Endothelial cell of umbilical vein (primary cell): ENCODE measurements around the gene GLIS2. TPM values are rescaled to one million over a fixed set of nuclear protein-coding genes. Genes with fewer than 3 reads are reported as not detected.

Experiments used
- BruUV-seq: library from RNA; stranded (reverse); fragments of 400-500 nt; replicated peaks from 2 replicates; lab custom pipeline; 2021; lab: Mats Ljungman, UMichigan
- CTCF ChIA-PET: fragments of 300-600, 350-600 bp; sonication (Branson Sonifier 250); formaldehyde crosslinking; loops from one replicate; lab custom pipeline; 2021; ENCODE audit warnings: antibody characterized with exemption, inconsistent platforms; lab: Charles Lee
- POLR2A ChIA-PET: fragments of 300-600, 350-600 bp; sonication (Branson Sonifier 250); formaldehyde crosslinking; loops from one replicate; lab custom pipeline; 2021; ENCODE audit warnings: antibody characterized with exemption, inconsistent platforms; lab: Charles Lee
- DNase-seq: peaks from one replicate; pipeline ENCODE4 v3.0.0-alpha.2; 2011; ENCODE audit warnings: low read depth, low spot score
- FAIRE-seq: peaks from 2 replicates; lab custom pipeline; 2011; peaks lifted over from hg19 to GRCh38; lab: Jason Lieb, UNC
- H2AFZ ChIP-seq: 2 replicates; pipeline ENCODE4 v1.6.0; 2012; ENCODE audit warnings: low read depth, low read length, control low read depth, inconsistent platforms
- H3K27ac ChIP-seq: 2 replicates; pipeline ENCODE4 v1.5.1; 2011; ENCODE audit warnings: low read depth, mild to moderate bottlenecking, control low read depth, low read length, moderate library complexity; ENCODE audit not compliant: insufficient read depth
- H3K27me3 ChIP-seq, 2 experiments: 2 replicates each; pipeline versions ENCODE4 v1.6.0 to v1.6.1; 2011; ENCODE audit warnings: low read length in 2 of 2, mixed read lengths in 1 of 2; ENCODE audit not compliant: control insufficient read depth in 2 of 2, insufficient read depth in 2 of 2
- H3K36me3 ChIP-seq, 2 experiments: 2 replicates in 1 of 2; 3 replicates in 1 of 2; pipeline ENCODE4 v1.5.1; 2011; ENCODE audit warnings: low read length in 2 of 2, mild to moderate bottlenecking in 1 of 2, moderate library complexity in 1 of 2; ENCODE audit not compliant: control insufficient read depth in 2 of 2, insufficient read depth in 2 of 2; ENCODE audit errors: extremely low read depth in 1 of 2
- H3K4me1 ChIP-seq: 3 replicates; pipeline ENCODE4 v1.5.1; 2011; ENCODE audit warnings: mild to moderate bottlenecking, low read length; ENCODE audit not compliant: control insufficient read depth, insufficient read depth; ENCODE audit errors: extremely low read depth
- H3K4me2 ChIP-seq: 2 replicates; pipeline ENCODE4 v1.6.1; 2011; ENCODE audit warnings: low read length, control low read depth, mixed read lengths; ENCODE audit not compliant: insufficient read depth
- H3K4me3 ChIP-seq, 3 experiments: fragments of 200-600 bp in 1 of 3; sonication (generic), shearing (Covaris generic) in 1 of 3; replicated peaks in 1 of 3; 2 replicates each; pipeline ENCODE4 v1.5.1; 2011 to 2016; ENCODE audit warnings: control low read depth in 3 of 3, low read length in 3 of 3, mild to moderate bottlenecking in 2 of 3, inconsistent platforms in 1 of 3, low read depth in 1 of 3, moderate library complexity in 1 of 3; ENCODE audit not compliant: insufficient read depth in 1 of 3
- H3K79me2 ChIP-seq: 2 replicates; pipeline ENCODE4 v1.6.0; 2012; ENCODE audit warnings: low read length, inconsistent platforms; ENCODE audit not compliant: control insufficient read depth, insufficient read depth
- H3K9ac ChIP-seq: replicated peaks from 2 replicates; pipeline ENCODE3; 2011; ENCODE audit warnings: low read length, control low read depth; ENCODE audit not compliant: insufficient read depth; ENCODE audit errors: extremely low read depth
- H3K9me1 ChIP-seq: replicated peaks from 3 replicates; pipeline ENCODE4 v1.6.0; 2011; ENCODE audit warnings: mild to moderate bottlenecking, low read length; ENCODE audit not compliant: control insufficient read depth, insufficient read depth; ENCODE audit errors: extremely low read depth
- H3K9me3 ChIP-seq: replicated peaks from 2 replicates; pipeline ENCODE4 v1.5.1; 2012; ENCODE audit warnings: low read length, inconsistent platforms; ENCODE audit not compliant: control insufficient read depth, insufficient read depth
- H4K20me1 ChIP-seq: replicated peaks from 2 replicates; pipeline ENCODE3; 2011; ENCODE audit warnings: mild to moderate bottlenecking, low read length; ENCODE audit not compliant: control insufficient read depth, insufficient read depth; ENCODE audit errors: extremely low read depth
- CTCF ChIP-seq, 2 donors: IDR thresholded peaks; 1 replicate in 1 of 2; 2 replicates in 1 of 2; pipeline ENCODE4 v1.5.1; 2011; ENCODE audit warnings: low read length in 2 of 2, mild to moderate bottlenecking in 2 of 2, moderate library complexity in 2 of 2, control low read depth in 1 of 2, inconsistent platforms in 1 of 2, low read depth in 1 of 2; ENCODE audit not compliant: insufficient read depth in 1 of 2; ENCODE audit errors: extremely low read depth in 1 of 2
- EZH2 ChIP-seq: IDR thresholded peaks from 2 replicates; pipeline ENCODE4 v1.6.1; 2012; ENCODE audit warnings: borderline replicate concordance, low read depth, mild to moderate bottlenecking, moderate library complexity, low read length, inconsistent platforms; ENCODE audit not compliant: severe bottlenecking
- FOS ChIP-seq: IDR thresholded peaks from 2 replicates; pipeline ENCODE4 v1.6.1; 2011; ENCODE audit warnings: mild to moderate bottlenecking, low read length, moderate library complexity, borderline replicate concordance; ENCODE audit not compliant: insufficient read depth
- GATA2 ChIP-seq: IDR thresholded peaks from 2 replicates; pipeline ENCODE4 v1.7.0; 2011; ENCODE audit warnings: low read depth, mild to moderate bottlenecking, moderate library complexity, mixed read lengths, low read length; ENCODE audit not compliant: insufficient read length, insufficient read depth
- JUN ChIP-seq: IDR thresholded peaks from 2 replicates; pipeline ENCODE4 v1.6.1; 2011; ENCODE audit warnings: borderline replicate concordance, low read depth; ENCODE audit not compliant: insufficient read length, insufficient read depth
- MAX ChIP-seq: IDR thresholded peaks from 2 replicates; pipeline ENCODE4 v1.6.1; 2011; ENCODE audit not compliant: insufficient read depth, insufficient read length
- MYC ChIP-seq: IDR thresholded peaks from one replicate; pipeline ENCODE4 v1.6.1; 2011; ENCODE audit warnings: mild to moderate bottlenecking, low read depth, low read length
- POLR2A ChIP-seq: IDR thresholded peaks from 2 replicates; pipeline ENCODE4 v1.6.1; 2012; ENCODE audit warnings: low read depth, mild to moderate bottlenecking, control low read depth, low read length
- POLR2AphosphoS5 ChIP-seq: IDR thresholded peaks from 2 replicates; pipeline ENCODE4 v1.6.1; 2012; ENCODE audit warnings: low read depth, mild to moderate bottlenecking, control low read depth, low read length, moderate library complexity; ENCODE audit not compliant: insufficient read depth
- dilution Hi-C: fragments of 300-500 bp; cut with MboI; formaldehyde crosslinking; loops from one replicate; pipeline ENCODE4 v1.15.0; 2019; ENCODE audit warnings: low sequenced_read_pairs; ENCODE audit not compliant: extremely low pct_ligation_motif_present
- intact Hi-C: fragments of 100-400 bp; cut with micrococcal nuclease; formaldehyde crosslinking; loops from one replicate; pipeline ENCODE4 v1.10.0; 2022
- polyA plus RNA-seq, 4 experiments: library from polyadenylated mRNA; depleted of rRNA in 3 of 4; stranded (reverse) in 3 of 4; unstranded in 1 of 4; fragments of >200 nt; gene quantifications; 2 replicates each; pipeline versions ENCODE4 v1.2.1 to v1.2.3, GENCODE V29; 2011 to 2012; ENCODE audit warnings: missing spikeins in 1 of 4
- total RNA-seq: library from RNA; stranded (reverse); gene quantifications from 2 replicates; pipeline ENCODE4 v1.2.3, GENCODE V29; 2021

Gene GLIS2
- total and polyA plus RNA-seq, 2 donors (not counting 3 experiments of a cell fraction or from before 2014, with no cell fraction given), result 4.6 to 10.1 TPM

- H3K79me2 ChIP-seq, result peaks cover 30% of the 10 kb centered on the region
- no peaks in the 10 kb centered on the region for H4K20me1 ChIP-seq
- no peaks in the 10 kb centered on the region for H3K9me1 ChIP-seq
- no TSS peak for BruUV-seq
- no peak overlapping the region for H3K9ac ChIP-seq
- H3K4me2 ChIP-seq, result peak overlapping the region; percentile 1
- peaks cover 0 to 5% of the 10 kb centered on the region in 2 experiments for H3K36me3 ChIP-seq
- dilution Hi-C loops, result no loop called here
- POLR2A ChIA-PET, result interaction anchor here (0.7 kb wide), 1 partner anchor 13 kb away, joined by 3 read pairs; no protein-coding TSS in a partner anchor
- no peaks in the 10 kb centered on the region for H3K9me3 ChIP-seq
- no peak overlapping the region for H2AFZ ChIP-seq
- no peak for FAIRE-seq
- H3K4me3 ChIP-seq, result no peak overlapping the region
- no peak overlapping the region for H3K27ac ChIP-seq
- no peak for DNase-seq
- intact Hi-C loops, result no loop called here
- no peaks in the 10 kb centered on the region for H3K27me3 ChIP-seq
- TF ChIP-seq GATA2, result no peak
- no peak for TF ChIP-seq JUN
- TF ChIP-seq CTCF (IDR thresholded peaks at IDR 0.05; ENCODE audit: extremely low read depth in 1 of 2, insufficient read depth in 1 of 2, low read depth in 1 of 2, low read length in 2 of 2), result no peak
- no peak for TF ChIP-seq MAX
- TF ChIP-seq FOS, result no peak
- TF ChIP-seq POLR2AphosphoS5, result no peak
- TF ChIP-seq EZH2, result no peak
- TF ChIP-seq POLR2A, result no peak
- no peak for TF ChIP-seq MYC
- CTCF ChIA-PET, result interaction anchor here (0.9 to 3.2 kb wide), 10 partner anchors 10 to 78 kb away, joined by 3 to 42 read pairs (median 5); no protein-coding TSS in a partner anchor
- peaks cover 7% of the 10 kb centered on the region for H3K4me1 ChIP-seq
Measured at GRCh38 chr16:4351880-4352279, 36.0 kb downstream of the GLIS2 start.
